Measurements from ENCODE around the gene BEX1.
"Not testable (repeated sequence)": the region's sequence is repeated elsewhere in the genome, so short reads cannot be mapped to it uniquely, and the experiment has no call there.

- TF ChIP-seq CTCF (IDR thresholded peaks at IDR 0.05; ENCODE audit: poor library complexity); EZH2 (IDR thresholded peaks at IDR 0.05; ENCODE audit: borderline replicate concordance); EZH2phosphoT487 (IDR thresholded peaks at IDR 0.05; ENCODE audit: low read depth, severe bottlenecking, unreplicated experiment): not testable (repeated sequence)
Measured at GRCh38 chrX:103104370-103104769, 40.4 kb upstream of the BEX1 start.

Measured in hepatocyte (in vitro differentiated cells).